Stimulated activated CD4-positive, alpha-beta T cell treated with anti-CD3 and anti-CD28 coated beads, Interleukin-4, amount 100 ng/mL, for 24 hours (primary cell): ENCODE data around the gene COG5.
"Not testable (repeated sequence)": the region's sequence is repeated elsewhere in the genome, so short reads cannot be mapped to it uniquely, and the experiment has no call there.

Experiments
- DNase-seq: peaks from one replicate; pipeline ENCODE4 v3.0.0-alpha.2; 2020

COG5 gene

GRCh38 chr7:107579885-107580715 lies 16.4 kb upstream of the COG5 start, which contains the start of gene BCAP29:
TSS of gene BCAP29 (plus strand) at chr7:107580246. CDS start at chr7:107580773, 527 bp downstream.
- DNase-seq, result peak; percentile 69

- no peak for DNase-seq
Measured at GRCh38 chr7:107579554-107579884, 15.8 kb upstream of the COG5 start.

- DNase-seq, result no peak
Measured at GRCh38 chr7:107573537-107573936, 9.8 kb upstream of the COG5 start.

- no peak for DNase-seq
Measured at GRCh38 chr7:107570298-107570697, 6.6 kb upstream of the COG5 start.

GRCh38 chr7:107564553-107565298 lies 1.0 kb upstream of the COG5 start:
- DNase-seq, result no peak

GRCh38 chr7:107563081-107563774 lies 492 bp downstream of the COG5 start:
- DNase-seq, result no peak

GRCh38 chr7:107560898-107561516 lies 2.7 kb downstream of the COG5 start:
- DNase-seq, result no peak

- no peak for DNase-seq
Measured at GRCh38 chr7:107559864-107560263, 3.9 kb downstream of the COG5 start.

- no peak for DNase-seq
Measured at GRCh38 chr7:107555893-107556292, 7.8 kb downstream of the COG5 start.

GRCh38 chr7:107551936-107552335 lies 11.8 kb downstream of the COG5 start:
- DNase-seq, result no peak

GRCh38 chr7:107544848-107545591 lies 18.7 kb downstream of the COG5 start:
- no peak for DNase-seq

- no peak for DNase-seq
Measured at GRCh38 chr7:107543338-107543993, 20.3 kb downstream of the COG5 start.

GRCh38 chr7:107538001-107538400 lies 25.7 kb downstream of the COG5 start:
- DNase-seq, result no peak

- DNase-seq, result not testable (repeated sequence)
Measured at GRCh38 chr7:107537228-107537627, 26.5 kb downstream of the COG5 start.

- no peak for DNase-seq
Measured at GRCh38 chr7:107534139-107534538, 29.6 kb downstream of the COG5 start.

GRCh38 chr7:107530751-107531150 lies 33.0 kb downstream of the COG5 start:
- DNase-seq, result no peak

GRCh38 chr7:107528461-107528860 lies 35.3 kb downstream of the COG5 start:
- DNase-seq, result no peak

- DNase-seq, result no peak
Measured at GRCh38 chr7:107527196-107527595, 36.5 kb downstream of the COG5 start.

GRCh38 chr7:107526672-107527071 lies 37.0 kb downstream of the COG5 start:
- no peak for DNase-seq

- DNase-seq, result no peak
Measured at GRCh38 chr7:107506674-107507339, 56.9 kb downstream of the COG5 start.

- DNase-seq, result no peak
Measured at GRCh38 chr7:107505997-107506673, 57.6 kb downstream of the COG5 start.
